Measurements from ENCODE around the gene CSNK2B. TPM values are rescaled to one million over a fixed set of nuclear protein-coding genes. Genes with fewer than 3 reads are reported as not detected.

CSNK2B gene
- total RNA-seq, 2 experiments from 2014 or later, result 230 to 245 TPM

DNA sequence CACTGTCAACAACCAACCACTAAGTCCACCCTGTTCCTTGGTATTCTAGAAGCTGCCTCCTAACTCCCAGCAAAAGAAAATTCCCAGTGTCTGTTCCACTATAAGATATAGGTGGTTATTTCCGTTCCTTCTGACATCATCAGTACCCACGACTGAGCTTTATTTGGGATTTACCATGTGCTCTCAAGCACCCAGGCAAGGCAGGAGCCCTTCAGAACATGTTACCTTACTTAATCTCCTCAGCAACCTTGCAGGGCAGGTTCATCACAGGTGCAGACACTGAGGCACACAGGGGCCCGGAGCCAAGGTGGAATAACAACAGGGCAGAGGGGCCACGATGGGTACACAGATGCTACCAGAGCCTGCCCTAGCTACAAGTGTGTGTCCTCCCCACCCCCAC, 26.5 kb downstream of the CSNK2B start:
- Histone ChIP-seq H3K4me3 (ENCODE audit: low read depth, low read length, poor library complexity, severe bottlenecking) (no peak overlapping the region), H3K27ac (ENCODE audit: low read depth, low read length, poor library complexity, severe bottlenecking) (no peak overlapping the region), H3K4me2 (ENCODE audit: low read length) (no peak overlapping the region), H3K79me2 (ENCODE audit: insufficient read depth, low read depth, low read length) (no peaks in the 10 kb centered on the region), H3K9me3 (ENCODE audit: low read length) (no peaks in the 10 kb centered on the region), H4K20me1 (ENCODE audit: insufficient read depth, low read length) (no peaks in the 10 kb centered on the region), H2AFZ (ENCODE audit: low read length) (no peak overlapping the region), H3K36me3 (ENCODE audit: insufficient read depth, low read length) (peaks cover 80% of the 10 kb centered on the region), H3K9me2 (ENCODE audit: insufficient read depth, low read length) (no peaks in the 10 kb centered on the region), H3K4me1 (ENCODE audit: insufficient read depth, low read length, poor library complexity, severe bottlenecking) (peaks cover 12% of the 10 kb centered on the region)
- DNase-seq (ENCODE audit: low spot score), result no peak
- intact Hi-C loops (cut with micrococcal nuclease; ENCODE audit: unreplicated experiment), result no loop called here
- CTCF ChIA-PET (ENCODE audit: unreplicated experiment), result no interaction called here
- TF ChIP-seq, protein P1, sequence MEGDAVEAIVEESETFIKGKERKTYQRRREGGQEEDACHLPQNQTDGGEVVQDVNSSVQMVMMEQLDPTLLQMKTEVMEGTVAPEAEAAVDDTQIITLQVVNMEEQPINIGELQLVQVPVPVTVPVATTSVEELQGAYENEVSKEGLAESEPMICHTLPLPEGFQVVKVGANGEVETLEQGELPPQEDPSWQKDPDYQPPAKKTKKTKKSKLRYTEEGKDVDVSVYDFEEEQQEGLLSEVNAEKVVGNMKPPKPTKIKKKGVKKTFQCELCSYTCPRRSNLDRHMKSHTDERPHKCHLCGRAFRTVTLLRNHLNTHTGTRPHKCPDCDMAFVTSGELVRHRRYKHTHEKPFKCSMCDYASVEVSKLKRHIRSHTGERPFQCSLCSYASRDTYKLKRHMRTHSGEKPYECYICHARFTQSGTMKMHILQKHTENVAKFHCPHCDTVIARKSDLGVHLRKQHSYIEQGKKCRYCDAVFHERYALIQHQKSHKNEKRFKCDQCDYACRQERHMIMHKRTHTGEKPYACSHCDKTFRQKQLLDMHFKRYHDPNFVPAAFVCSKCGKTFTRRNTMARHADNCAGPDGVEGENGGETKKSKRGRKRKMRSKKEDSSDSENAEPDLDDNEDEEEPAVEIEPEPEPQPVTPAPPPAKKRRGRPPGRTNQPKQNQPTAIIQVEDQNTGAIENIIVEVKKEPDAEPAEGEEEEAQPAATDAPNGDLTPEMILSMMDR (conservative IDR thresholded peaks at IDR 0.05; ENCODE audit: low read length), result no peak
- no peak for TF ChIP-seq EZH2phosphoT487 (IDR thresholded peaks at IDR 0.05; ENCODE audit: borderline replicate concordance, low read depth, low read length)
- POLR2A ChIA-PET, result no interaction called here
- BruUV-seq (replicated peaks), result TSS peak; percentile 48

DNA sequence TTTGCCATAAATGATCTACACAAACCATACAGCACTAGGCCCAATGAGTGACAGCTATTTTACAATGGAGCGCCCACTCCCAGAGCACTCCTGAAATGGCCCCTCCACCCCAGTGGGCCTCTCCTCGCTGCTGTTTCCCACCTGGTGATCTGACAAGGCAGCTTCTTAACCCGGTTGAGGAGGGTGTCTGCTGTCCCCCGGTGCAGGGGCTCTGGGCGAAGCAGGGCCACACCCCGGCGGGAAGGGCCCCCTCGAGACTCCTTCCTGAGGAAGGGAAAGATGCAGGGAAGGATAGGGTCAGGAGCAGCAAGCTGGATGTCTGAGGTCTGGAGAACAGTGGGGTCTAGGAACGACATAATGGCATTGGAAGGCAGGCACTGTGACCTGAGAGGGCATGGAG, 27.0 kb downstream of the CSNK2B start:
- Histone ChIP-seq H3K4me2 (ENCODE audit: low read length) (no peak overlapping the region), H3K36me3 (ENCODE audit: insufficient read depth, low read length) (peaks cover 78% of the 10 kb centered on the region), H2AFZ (ENCODE audit: low read length) (no peak overlapping the region), H4K20me1 (ENCODE audit: insufficient read depth, low read length) (no peaks in the 10 kb centered on the region), H3K4me3 (ENCODE audit: low read depth, low read length, poor library complexity, severe bottlenecking) (no peak overlapping the region), H3K79me2 (ENCODE audit: insufficient read depth, low read depth, low read length) (no peaks in the 10 kb centered on the region), H3K9me2 (ENCODE audit: insufficient read depth, low read length) (no peaks in the 10 kb centered on the region), H3K27ac (ENCODE audit: low read depth, low read length, poor library complexity, severe bottlenecking) (no peak overlapping the region), H3K9me3 (ENCODE audit: low read length) (no peaks in the 10 kb centered on the region), H3K4me1 (ENCODE audit: insufficient read depth, low read length, poor library complexity, severe bottlenecking) (peaks cover 12% of the 10 kb centered on the region)
- ChIA-PET CTCF (ENCODE audit: unreplicated experiment) (no interaction called here), POLR2A (no interaction called here)
- BruUV-seq (replicated peaks), result no TSS peak
- intact Hi-C loops (cut with micrococcal nuclease; ENCODE audit: unreplicated experiment), result no loop called here
- TF ChIP-seq EZH2phosphoT487 (IDR thresholded peaks at IDR 0.05; ENCODE audit: borderline replicate concordance, low read depth, low read length), result no peak
- TF ChIP-seq, protein P1 (conservative IDR thresholded peaks at IDR 0.05; ENCODE audit: low read length), result no peak
- DNase-seq (ENCODE audit: low spot score), result no peak

DNA sequence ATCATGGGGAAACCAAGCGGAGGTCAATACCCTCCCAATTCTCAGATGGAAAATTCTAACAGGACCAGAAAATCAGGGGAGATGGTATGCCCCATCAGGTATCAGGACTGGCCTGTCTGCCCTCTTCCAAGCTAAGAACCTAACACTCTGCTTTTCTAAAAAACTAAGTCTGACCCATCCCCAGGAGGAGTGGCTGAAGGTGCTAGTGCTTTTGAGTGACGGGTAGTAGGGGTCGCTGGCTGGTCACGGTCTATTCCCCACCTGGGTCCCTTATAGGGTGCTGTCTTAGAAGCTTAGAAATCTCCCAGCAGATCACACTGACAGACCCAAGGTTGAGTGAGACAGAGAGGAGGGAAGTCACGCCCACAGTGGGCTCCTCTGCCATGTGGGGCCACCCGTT, 27.7 kb downstream of the CSNK2B start:
- Histone ChIP-seq H3K9me3 (ENCODE audit: low read length) (no peaks in the 10 kb centered on the region), H3K79me2 (ENCODE audit: insufficient read depth, low read depth, low read length) (no peaks in the 10 kb centered on the region), H3K9me2 (ENCODE audit: insufficient read depth, low read length) (no peaks in the 10 kb centered on the region), H3K36me3 (ENCODE audit: insufficient read depth, low read length) (peaks cover 71% of the 10 kb centered on the region), H3K4me1 (ENCODE audit: insufficient read depth, low read length, poor library complexity, severe bottlenecking) (peaks cover 12% of the 10 kb centered on the region), H3K4me3 (ENCODE audit: low read depth, low read length, poor library complexity, severe bottlenecking) (no peak overlapping the region), H3K4me2 (ENCODE audit: low read length) (no peak overlapping the region), H4K20me1 (ENCODE audit: insufficient read depth, low read length) (no peaks in the 10 kb centered on the region), H3K27ac (ENCODE audit: low read depth, low read length, poor library complexity, severe bottlenecking) (no peak overlapping the region), H2AFZ (ENCODE audit: low read length) (no peak overlapping the region)
- BruUV-seq (replicated peaks), result no TSS peak
- ChIA-PET CTCF (ENCODE audit: unreplicated experiment) (interaction anchor here (0.6 kb wide), 1 partner anchor 356 kb away, joined by 3 read pairs; no protein-coding TSS in a partner anchor), POLR2A (interaction anchor here (0.6 kb wide), 1 partner anchor 21 kb away, joined by 3 read pairs; no protein-coding TSS in a partner anchor)
- no peak for DNase-seq (ENCODE audit: low spot score)
- intact Hi-C loops (cut with micrococcal nuclease; ENCODE audit: unreplicated experiment), result no loop called here
- TF ChIP-seq EZH2phosphoT487 (IDR thresholded peaks at IDR 0.05; ENCODE audit: borderline replicate concordance, low read depth, low read length), result no peak
- TF ChIP-seq, protein P1 (conservative IDR thresholded peaks at IDR 0.05; ENCODE audit: low read length), result no peak
